ENCODE data around the gene GFY. TPM values are rescaled to one million over a fixed set of nuclear protein-coding genes. Genes with fewer than 3 reads are reported as not detected.

GFY gene
- total RNA-seq (2021; fragmentation: NEBNext Ultra II Directional; extraction: Animal tissue kit (Norgen Biotek cat#: 25700)): not detected
- long read RNA-seq: 0 reads

GRCh38 chr19:49425178-49425577 is at the start of gene GFY:
TSS of gene GFY (plus strand) at chr19:49425388. CDS start at chr19:49426431, 1,043 bp downstream.
- TF ChIP-seq, protein P1, sequence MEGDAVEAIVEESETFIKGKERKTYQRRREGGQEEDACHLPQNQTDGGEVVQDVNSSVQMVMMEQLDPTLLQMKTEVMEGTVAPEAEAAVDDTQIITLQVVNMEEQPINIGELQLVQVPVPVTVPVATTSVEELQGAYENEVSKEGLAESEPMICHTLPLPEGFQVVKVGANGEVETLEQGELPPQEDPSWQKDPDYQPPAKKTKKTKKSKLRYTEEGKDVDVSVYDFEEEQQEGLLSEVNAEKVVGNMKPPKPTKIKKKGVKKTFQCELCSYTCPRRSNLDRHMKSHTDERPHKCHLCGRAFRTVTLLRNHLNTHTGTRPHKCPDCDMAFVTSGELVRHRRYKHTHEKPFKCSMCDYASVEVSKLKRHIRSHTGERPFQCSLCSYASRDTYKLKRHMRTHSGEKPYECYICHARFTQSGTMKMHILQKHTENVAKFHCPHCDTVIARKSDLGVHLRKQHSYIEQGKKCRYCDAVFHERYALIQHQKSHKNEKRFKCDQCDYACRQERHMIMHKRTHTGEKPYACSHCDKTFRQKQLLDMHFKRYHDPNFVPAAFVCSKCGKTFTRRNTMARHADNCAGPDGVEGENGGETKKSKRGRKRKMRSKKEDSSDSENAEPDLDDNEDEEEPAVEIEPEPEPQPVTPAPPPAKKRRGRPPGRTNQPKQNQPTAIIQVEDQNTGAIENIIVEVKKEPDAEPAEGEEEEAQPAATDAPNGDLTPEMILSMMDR (IDR thresholded peaks at IDR 0.05): no peak
- Mint-ChIP-seq H3K27ac (no peak within 1 kb of the TSS), H3K27me3 (ENCODE audit: insufficient read depth) (peaks cover 79% of the 10 kb centered on the region), H3K4me1 (ENCODE audit: low read depth) (peaks cover 11% of the 10 kb centered on the region), H3K36me3 (ENCODE audit: low read depth) (no peaks in the 10 kb centered on the region; the same call in 1 of the 2 replicates), H3K4me3 (no peak within 1 kb of the TSS), H3K9me3 (no peaks in the 10 kb centered on the region)
- DNase-seq: no peak

DNA sequence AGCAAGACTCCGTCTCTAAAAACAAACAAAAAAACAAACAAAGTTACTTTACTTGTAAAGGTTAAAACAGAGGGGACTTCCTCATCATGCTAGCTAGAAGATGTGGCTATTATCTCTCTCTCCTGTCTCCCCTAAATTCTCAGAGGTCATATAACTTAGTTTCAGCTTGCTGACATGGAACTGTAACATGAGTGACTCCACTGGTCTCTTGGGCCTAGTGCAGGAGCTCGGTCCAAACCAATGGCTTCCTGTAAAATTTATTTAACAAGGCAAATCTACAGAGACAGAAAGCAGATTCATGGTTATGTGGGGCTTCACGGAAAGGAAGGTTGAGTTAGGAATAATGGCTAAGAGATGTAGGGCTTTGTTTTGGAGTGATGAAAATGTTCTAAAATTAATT is 46.7 kb upstream of the GFY start:
- Mint-ChIP-seq H3K27me3 (ENCODE audit: insufficient read depth) (peaks cover 28% of the 10 kb centered on the region), H3K9me3 (peaks cover 19% of the 10 kb centered on the region), H3K36me3 (ENCODE audit: low read depth) (no peaks in the 10 kb centered on the region), H3K27ac (no peak overlapping the region), H3K4me3 (no peak overlapping the region), H3K4me1 (ENCODE audit: low read depth) (no peaks in the 10 kb centered on the region)
- TF ChIP-seq, protein P1 (IDR thresholded peaks at IDR 0.05): no peak
- no peak for DNase-seq

- Mint-ChIP-seq H3K4me3 (no peak overlapping the region), H3K36me3 (ENCODE audit: low read depth) (no peaks in the 10 kb centered on the region), H3K27ac (no peak overlapping the region), H3K27me3 (ENCODE audit: insufficient read depth) (peaks cover 20% of the 10 kb centered on the region), H3K9me3 (peaks cover 19% of the 10 kb centered on the region), H3K4me1 (ENCODE audit: low read depth) (no peaks in the 10 kb centered on the region)
- no peak for DNase-seq
- TF ChIP-seq, protein P1 (IDR thresholded peaks at IDR 0.05): no peak
Observed at GRCh38 chr19:49380391-49380790, 44.8 kb upstream of the GFY start.

GRCh38 chr19:49382639-49383038 is 42.5 kb upstream of the GFY start:
- Mint-ChIP-seq H3K9me3 (peaks cover 19% of the 10 kb centered on the region), H3K27me3 (ENCODE audit: insufficient read depth) (peaks cover 9% of the 10 kb centered on the region)

DNA sequence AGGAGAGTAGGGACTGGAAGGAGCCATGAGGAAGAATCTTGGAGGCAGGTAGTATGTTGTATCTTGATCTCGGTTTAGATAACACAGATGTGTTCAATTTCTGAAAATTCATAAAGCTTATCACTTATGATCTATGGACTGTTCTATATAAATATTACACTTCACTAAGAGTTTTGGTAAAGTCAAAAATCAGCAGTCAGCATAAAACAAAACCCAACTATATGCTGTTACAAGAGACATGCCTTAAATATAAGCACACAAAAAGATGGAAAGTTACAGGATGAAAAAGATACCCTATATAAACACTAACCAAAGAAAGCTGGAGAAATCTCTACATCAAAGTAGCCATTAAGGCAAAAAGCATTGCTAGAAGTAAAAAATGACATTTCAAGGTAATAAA is 41.6 kb upstream of the GFY start:
- Mint-ChIP-seq H3K36me3 (ENCODE audit: low read depth) (no peaks in the 10 kb centered on the region), H3K27me3 (ENCODE audit: insufficient read depth) (peaks cover 12% of the 10 kb centered on the region), H3K4me3 (no peak overlapping the region), H3K4me1 (ENCODE audit: low read depth) (no peaks in the 10 kb centered on the region), H3K27ac (no peak overlapping the region), H3K9me3 (peaks cover 19% of the 10 kb centered on the region)
- TF ChIP-seq, protein P1 (IDR thresholded peaks at IDR 0.05): no peak
- DNase-seq: no peak

More at GRCh38 chr19:49382639-49383038, 42.5 kb upstream of the GFY start:
- H3K36me3 Mint-ChIP-seq (ENCODE audit: low read depth): no peaks in the 10 kb centered on the region
- no peak overlapping the region for H3K27ac Mint-ChIP-seq
- H3K4me3 Mint-ChIP-seq: no peak overlapping the region
- no peaks in the 10 kb centered on the region for H3K4me1 Mint-ChIP-seq (ENCODE audit: low read depth)
- TF ChIP-seq, protein P1 (IDR thresholded peaks at IDR 0.05): no peak
- DNase-seq: no peak

Measured in HFFc6 (cell line).